ENCODE data around the gene INCA1. TPM values are rescaled to one million over a fixed set of nuclear protein-coding genes. Genes with fewer than 3 reads are reported as not detected.
A peak's percentile ranks its signal among the peaks of the same experiment; 100 is the strongest.

INCA1 gene
- total RNA-seq, 1 experiment from 2014 or later: 1.3 TPM

GRCh38 chr17:4969551-4970173 is 27.7 kb downstream of the INCA1 start:
- H3K14ac ChIP-seq (ENCODE audit: insufficient read depth, low read length): no peak overlapping the region
- no peak overlapping the region for H4K91ac ChIP-seq (ENCODE audit: insufficient read length, low read depth, low read length)
- no peak overlapping the region for H2AFZ ChIP-seq (ENCODE audit: low read length)
- H3K23me2 ChIP-seq (ENCODE audit: insufficient read length, low read depth, low read length, poor library complexity, severe bottlenecking): peaks cover 23% of the 10 kb centered on the region
- H2BK12ac ChIP-seq (ENCODE audit: insufficient read length, low read depth, low read length): no peak overlapping the region
- peaks cover 20% of the 10 kb centered on the region for H3K27me3 Mint-ChIP-seq (ENCODE audit: low read depth)
- H3T11ph ChIP-seq (ENCODE audit: low read length): no peak overlapping the region
- peaks cover 2% of the 10 kb centered on the region; the same call in 1 of the 2 replicates for H3K79me2 ChIP-seq (ENCODE audit: insufficient read depth, low read length)
- no peak overlapping the region for H2BK15ac ChIP-seq (ENCODE audit: low read depth, low read length)
- peak overlapping the region; percentile 63 for H3K9ac ChIP-seq (ENCODE audit: extremely low read depth, insufficient read length, low read length)
- no peaks in the 10 kb centered on the region for H4K20me1 ChIP-seq (ENCODE audit: control insufficient read depth, insufficient read depth, insufficient read length)
- H3K9me3 ChIP-seq (ENCODE audit: control insufficient read depth, low read depth, low read length): no peaks in the 10 kb centered on the region
- no peak overlapping the region for H3K27ac ChIP-seq (ENCODE audit: insufficient read length, low read depth, low read length)
- peaks cover 36 to 38% of the 10 kb centered on the region in 2 experiments for H3K4me1 Mint-ChIP-seq
- peaks cover 5 to 19% of the 10 kb centered on the region in 2 experiments; a peak in 4 of 5 replicates for H3K9me3 Mint-ChIP-seq
- no peak overlapping the region for H3K4me3 Mint-ChIP-seq
- H3K27ac Mint-ChIP-seq: peak overlapping the region in 2 of 3 experiments; percentile 17 to 56; a peak in 4 of 7 replicates
- H2BK5ac ChIP-seq (ENCODE audit: insufficient read length, low read length): no peak overlapping the region
- no peak for TF ChIP-seq CTCF (conservative IDR thresholded peaks at IDR 0.05)
- H3K4ac ChIP-seq (ENCODE audit: low read depth, low read length): no peak overlapping the region
- WGBS (ENCODE audit: extremely low coverage, insufficient read length, low lambda C conversion rate): no CpG with 5 or more reads among the region's 16 CpGs
- H3K56ac ChIP-seq (ENCODE audit: insufficient read length, low read depth, low read length): no peak overlapping the region
- H2AK5ac ChIP-seq (ENCODE audit: insufficient read length, low read length): no peak overlapping the region
- H3K4me2 ChIP-seq (ENCODE audit: insufficient read depth, insufficient read length, low read length): peak overlapping the region; percentile 77
- no peak overlapping the region for H2BK20ac ChIP-seq (ENCODE audit: low read depth, low read length, poor library complexity, severe bottlenecking)
- H3K36me3 Mint-ChIP-seq (ENCODE audit: insufficient read depth in 1 of 3, low read depth in 3 of 3): peaks cover 32 to 47% (median 44%) of the 10 kb centered on the region in 3 experiments
- no peak overlapping the region for H4K8ac ChIP-seq (replicated peaks; ENCODE audit: insufficient read length, low read depth, low read length)
- H3K4me1 ChIP-seq (ENCODE audit: insufficient read depth, low read length): peaks cover 10% of the 10 kb centered on the region; the same call in 1 of the 2 replicates
- H3K23ac ChIP-seq (ENCODE audit: insufficient read length, low read depth, low read length): no peak overlapping the region
- H2BK120ac ChIP-seq (ENCODE audit: low read depth, low read length, poor library complexity, severe bottlenecking): no peak overlapping the region
- peaks cover 5% of the 10 kb centered on the region; the same call in 1 of the 2 replicates for H3K27me3 ChIP-seq (ENCODE audit: insufficient read depth, low read length)
- H3K18ac ChIP-seq (ENCODE audit: insufficient read length, low read depth, low read length): no peak overlapping the region
- no peak for DNase-seq
- H4K5ac ChIP-seq (ENCODE audit: insufficient read length, low read depth, low read length): no peak overlapping the region
- H3K79me1 ChIP-seq (ENCODE audit: insufficient read depth, low read depth, low read length, poor library complexity, severe bottlenecking): peaks cover 2% of the 10 kb centered on the region

Measured in H9 (cell line).